GM12875 (cell line): ENCODE data around the gene SORCS2.

Experiments
- H3K4me3 ChIP-seq: one replicate; pipeline ENCODE4 v1.5.1; 2011; ENCODE audit warnings: low read depth, low read length, control low read depth
- CTCF ChIP-seq: IDR thresholded peaks from 2 replicates; pipeline ENCODE4 v1.5.1; 2011; ENCODE audit warnings: low read depth, mild to moderate bottlenecking, control low read depth, inconsistent platforms, low read length, moderate library complexity, borderline replicate concordance; ENCODE audit not compliant: insufficient read depth

Gene SORCS2

GRCh38 chr4:7410446-7410845 is 218.1 kb downstream of the SORCS2 start:
- TF ChIP-seq CTCF: no peak

DNA sequence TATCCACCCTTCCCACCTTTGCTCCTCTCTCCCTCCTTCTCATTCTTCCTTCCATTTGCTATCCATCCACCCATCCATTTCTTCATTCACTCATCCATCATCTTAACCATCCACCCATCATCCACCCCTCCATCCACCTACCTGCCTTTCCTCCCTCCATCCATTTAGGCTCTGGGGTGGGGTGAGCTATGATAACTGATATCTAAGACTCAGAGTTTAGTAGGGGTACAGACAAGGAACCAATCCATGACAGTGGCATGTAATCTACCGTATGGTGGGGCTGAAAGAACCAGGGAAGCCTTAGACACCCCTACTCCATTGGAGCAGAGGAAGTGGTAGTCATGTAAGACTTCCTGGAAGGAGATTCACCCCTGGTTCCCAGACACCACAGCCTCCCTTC is 219.2 kb downstream of the SORCS2 start:
- TF ChIP-seq CTCF: no peak
- no peak overlapping the region for H3K4me3 ChIP-seq

More at GRCh38 chr4:7410446-7410845, 218.1 kb downstream of the SORCS2 start:
- H3K4me3 ChIP-seq: no peak overlapping the region

GRCh38 chr4:7411896-7412553 is 219.7 kb downstream of the SORCS2 start:
- no peak for TF ChIP-seq CTCF
- H3K4me3 ChIP-seq: no peak overlapping the region

GRCh38 chr4:7412554-7412912 is 220.2 kb downstream of the SORCS2 start:
- TF ChIP-seq CTCF: no peak
- no peak overlapping the region for H3K4me3 ChIP-seq

- no peak for TF ChIP-seq CTCF
- no peak overlapping the region for H3K4me3 ChIP-seq
These were observed 221.7 kb downstream of the SORCS2 start for GRCh38 chr4:7414046-7414445.

- H3K4me3 ChIP-seq: no peak overlapping the region
- TF ChIP-seq CTCF: no peak
These were observed 222.6 kb downstream of the SORCS2 start for GRCh38 chr4:7414736-7415510.
